LNCaP clone FGC (cell line): ENCODE measurements around the gene FBXO33.

Experiments used
- DNase-seq: peaks from one replicate; pipeline ENCODE4 v3.0.0-alpha.2; 2011; ENCODE audit warnings: low read depth
- H3K4me3 ChIP-seq: 2 replicates; pipeline ENCODE4 v1.5.1; 2011; ENCODE audit warnings: mild to moderate bottlenecking, low read depth, low read length, control low read depth
- CTCF ChIP-seq: IDR thresholded peaks from 2 replicates; pipeline ENCODE4 v1.5.1; 2012; ENCODE audit warnings: mild to moderate bottlenecking; ENCODE audit not compliant: control insufficient read depth, insufficient read depth; ENCODE audit errors: extremely low read depth

The FBXO33 gene

GRCh38 chr14:39432619-39433451 lies 602 bp upstream of the FBXO33 start:
- DNase-seq = peak; percentile 84
- H3K4me3 ChIP-seq = peak overlapping the region; percentile 87
- TF ChIP-seq CTCF = peak; percentile 44

GRCh38 chr14:39431416-39432178 lies 636 bp downstream of the FBXO33 start:
- no peak for TF ChIP-seq CTCF
- no peak for DNase-seq
- peak overlapping the region; percentile 87 for H3K4me3 ChIP-seq

GRCh38 chr14:39430762-39431415 lies 1.3 kb downstream of the FBXO33 start:
- no peak for DNase-seq
- no peak for TF ChIP-seq CTCF
- peak overlapping the region; percentile 87 for H3K4me3 ChIP-seq

GRCh38 chr14:39428118-39428517 lies 4.1 kb downstream of the FBXO33 start:
- no peak for TF ChIP-seq CTCF
- no peak for DNase-seq
- H3K4me3 ChIP-seq = no peak overlapping the region

GRCh38 chr14:39426605-39427004 lies 5.6 kb downstream of the FBXO33 start:
- peak; percentile 59 for TF ChIP-seq CTCF
- H3K4me3 ChIP-seq = no peak overlapping the region
- no peak for DNase-seq

- DNase-seq = no peak
- no peak overlapping the region for H3K4me3 ChIP-seq
- TF ChIP-seq CTCF = no peak
Observed at GRCh38 chr14:39425947-39426346, 6.3 kb downstream of the FBXO33 start.
